Measurements from ENCODE around the gene FNDC3B. TPM values are rescaled to one million over a fixed set of nuclear protein-coding genes. Genes with fewer than 3 reads are reported as not detected.

Gene FNDC3B
- total and polyA plus RNA-seq, 9 of the 15 experiments (the other 6 are each of a cell fraction or from before 2014, with no cell fraction given), result 7.0 to 35.8 (median 16.2) TPM

DNA sequence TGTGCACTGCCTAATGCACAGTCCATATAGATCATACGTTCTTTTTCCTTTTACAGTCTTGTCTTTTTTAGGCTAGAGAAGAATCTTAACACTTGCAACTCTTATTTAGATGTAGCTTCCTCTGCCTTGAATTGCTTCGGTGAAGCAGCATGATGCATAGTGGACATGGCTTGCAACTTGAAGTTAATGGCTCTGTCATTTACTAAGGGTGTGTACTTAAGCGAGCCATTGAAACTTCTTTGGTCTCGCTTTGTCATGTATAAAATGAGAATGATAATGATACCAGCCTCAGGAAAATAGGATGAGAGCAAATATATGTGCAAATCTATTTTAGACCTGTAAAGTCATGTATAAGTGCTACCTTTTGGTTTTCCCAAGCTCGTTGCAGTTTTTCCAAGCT lies 261.5 kb downstream of the FNDC3B start (continued):
- TF ChIP-seq, protein P1, sequence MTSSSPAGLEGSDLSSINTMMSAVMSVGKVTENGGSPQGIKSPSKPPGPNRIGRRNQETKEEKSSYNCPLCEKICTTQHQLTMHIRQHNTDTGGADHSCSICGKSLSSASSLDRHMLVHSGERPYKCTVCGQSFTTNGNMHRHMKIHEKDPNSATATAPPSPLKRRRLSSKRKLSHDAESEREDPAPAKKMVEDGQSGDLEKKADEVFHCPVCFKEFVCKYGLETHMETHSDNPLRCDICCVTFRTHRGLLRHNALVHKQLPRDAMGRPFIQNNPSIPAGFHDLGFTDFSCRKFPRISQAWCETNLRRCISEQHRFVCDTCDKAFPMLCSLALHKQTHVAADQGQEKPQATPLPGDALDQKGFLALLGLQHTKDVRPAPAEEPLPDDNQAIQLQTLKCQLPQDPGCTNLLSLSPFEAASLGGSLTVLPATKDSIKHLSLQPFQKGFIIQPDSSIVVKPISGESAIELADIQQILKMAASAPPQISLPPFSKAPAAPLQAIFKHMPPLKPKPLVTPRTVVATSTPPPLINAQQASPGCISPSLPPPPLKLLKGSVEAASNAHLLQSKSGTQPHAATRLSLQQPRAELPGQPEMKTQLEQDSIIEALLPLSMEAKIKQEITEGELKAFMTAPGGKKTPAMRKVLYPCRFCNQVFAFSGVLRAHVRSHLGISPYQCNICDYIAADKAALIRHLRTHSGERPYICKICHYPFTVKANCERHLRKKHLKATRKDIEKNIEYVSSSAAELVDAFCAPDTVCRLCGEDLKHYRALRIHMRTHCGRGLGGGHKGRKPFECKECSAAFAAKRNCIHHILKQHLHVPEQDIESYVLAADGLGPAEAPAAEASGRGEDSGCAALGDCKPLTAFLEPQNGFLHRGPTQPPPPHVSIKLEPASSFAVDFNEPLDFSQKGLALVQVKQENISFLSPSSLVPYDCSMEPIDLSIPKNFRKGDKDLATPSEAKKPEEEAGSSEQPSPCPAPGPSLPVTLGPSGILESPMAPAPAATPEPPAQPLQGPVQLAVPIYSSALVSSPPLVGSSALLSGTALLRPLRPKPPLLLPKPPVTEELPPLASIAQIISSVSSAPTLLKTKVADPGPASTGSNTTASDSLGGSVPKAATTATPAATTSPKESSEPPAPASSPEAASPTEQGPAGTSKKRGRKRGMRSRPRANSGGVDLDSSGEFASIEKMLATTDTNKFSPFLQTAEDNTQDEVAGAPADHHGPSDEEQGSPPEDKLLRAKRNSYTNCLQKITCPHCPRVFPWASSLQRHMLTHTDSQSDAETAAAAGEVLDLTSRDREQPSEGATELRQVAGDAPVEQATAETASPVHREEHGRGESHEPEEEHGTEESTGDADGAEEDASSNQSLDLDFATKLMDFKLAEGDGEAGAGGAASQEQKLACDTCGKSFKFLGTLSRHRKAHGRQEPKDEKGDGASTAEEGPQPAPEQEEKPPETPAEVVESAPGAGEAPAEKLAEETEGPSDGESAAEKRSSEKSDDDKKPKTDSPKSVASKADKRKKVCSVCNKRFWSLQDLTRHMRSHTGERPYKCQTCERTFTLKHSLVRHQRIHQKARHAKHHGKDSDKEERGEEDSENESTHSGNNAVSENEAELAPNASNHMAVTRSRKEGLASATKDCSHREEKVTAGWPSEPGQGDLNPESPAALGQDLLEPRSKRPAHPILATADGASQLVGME (CRISPR knock-in tag; IDR thresholded peaks at IDR 0.05), result no peak
- TF ChIP-seq NCOR1 (IDR thresholded peaks at IDR 0.05), result no peak
- TF ChIP-seq, protein P2, sequence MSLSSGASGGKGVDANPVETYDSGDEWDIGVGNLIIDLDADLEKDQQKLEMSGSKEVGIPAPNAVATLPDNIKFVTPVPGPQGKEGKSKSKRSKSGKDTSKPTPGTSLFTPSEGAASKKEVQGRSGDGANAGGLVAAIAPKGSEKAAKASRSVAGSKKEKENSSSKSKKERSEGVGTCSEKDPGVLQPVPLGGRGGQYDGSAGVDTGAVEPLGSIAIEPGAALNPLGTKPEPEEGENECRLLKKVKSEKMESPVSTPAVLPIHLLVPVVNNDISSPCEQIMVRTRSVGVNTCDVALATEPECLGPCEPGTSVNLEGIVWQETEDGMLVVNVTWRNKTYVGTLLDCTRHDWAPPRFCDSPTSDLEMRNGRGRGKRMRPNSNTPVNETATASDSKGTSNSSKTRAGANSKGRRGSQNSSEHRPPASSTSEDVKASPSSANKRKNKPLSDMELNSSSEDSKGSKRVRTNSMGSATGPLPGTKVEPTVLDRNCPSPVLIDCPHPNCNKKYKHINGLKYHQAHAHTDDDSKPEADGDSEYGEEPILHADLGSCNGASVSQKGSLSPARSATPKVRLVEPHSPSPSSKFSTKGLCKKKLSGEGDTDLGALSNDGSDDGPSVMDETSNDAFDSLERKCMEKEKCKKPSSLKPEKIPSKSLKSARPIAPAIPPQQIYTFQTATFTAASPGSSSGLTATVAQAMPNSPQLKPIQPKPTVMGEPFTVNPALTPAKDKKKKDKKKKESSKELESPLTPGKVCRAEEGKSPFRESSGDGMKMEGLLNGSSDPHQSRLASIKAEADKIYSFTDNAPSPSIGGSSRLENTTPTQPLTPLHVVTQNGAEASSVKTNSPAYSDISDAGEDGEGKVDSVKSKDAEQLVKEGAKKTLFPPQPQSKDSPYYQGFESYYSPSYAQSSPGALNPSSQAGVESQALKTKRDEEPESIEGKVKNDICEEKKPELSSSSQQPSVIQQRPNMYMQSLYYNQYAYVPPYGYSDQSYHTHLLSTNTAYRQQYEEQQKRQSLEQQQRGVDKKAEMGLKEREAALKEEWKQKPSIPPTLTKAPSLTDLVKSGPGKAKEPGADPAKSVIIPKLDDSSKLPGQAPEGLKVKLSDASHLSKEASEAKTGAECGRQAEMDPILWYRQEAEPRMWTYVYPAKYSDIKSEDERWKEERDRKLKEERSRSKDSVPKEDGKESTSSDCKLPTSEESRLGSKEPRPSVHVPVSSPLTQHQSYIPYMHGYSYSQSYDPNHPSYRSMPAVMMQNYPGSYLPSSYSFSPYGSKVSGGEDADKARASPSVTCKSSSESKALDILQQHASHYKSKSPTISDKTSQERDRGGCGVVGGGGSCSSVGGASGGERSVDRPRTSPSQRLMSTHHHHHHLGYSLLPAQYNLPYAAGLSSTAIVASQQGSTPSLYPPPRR (CRISPR knock-in tag; IDR thresholded peaks at IDR 0.05; ENCODE audit: borderline replicate concordance), result no peak
- TF ChIP-seq, protein P3, sequence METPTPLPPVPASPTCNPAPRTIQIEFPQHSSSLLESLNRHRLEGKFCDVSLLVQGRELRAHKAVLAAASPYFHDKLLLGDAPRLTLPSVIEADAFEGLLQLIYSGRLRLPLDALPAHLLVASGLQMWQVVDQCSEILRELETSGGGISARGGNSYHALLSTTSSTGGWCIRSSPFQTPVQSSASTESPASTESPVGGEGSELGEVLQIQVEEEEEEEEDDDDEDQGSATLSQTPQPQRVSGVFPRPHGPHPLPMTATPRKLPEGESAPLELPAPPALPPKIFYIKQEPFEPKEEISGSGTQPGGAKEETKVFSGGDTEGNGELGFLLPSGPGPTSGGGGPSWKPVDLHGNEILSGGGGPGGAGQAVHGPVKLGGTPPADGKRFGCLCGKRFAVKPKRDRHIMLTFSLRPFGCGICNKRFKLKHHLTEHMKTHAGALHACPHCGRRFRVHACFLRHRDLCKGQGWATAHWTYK (CRISPR knock-in tag; IDR thresholded peaks at IDR 0.05), result no peak
- no peak for TF ChIP-seq CHD4 (IDR thresholded peaks at IDR 0.05; ENCODE audit: insufficient read depth, insufficient replicate concordance, low read depth, low read length, poor library complexity, severe bottlenecking)
- no peak for TF ChIP-seq LARP7 (IDR thresholded peaks at IDR 0.05)
- no peak for TF ChIP-seq ZNF274 (IDR thresholded peaks at IDR 0.05; ENCODE audit: borderline replicate concordance, low read depth, low read length)
